GM12864 (cell line): ENCODE results near the gene PSMB10.
A peak's percentile ranks its signal among the peaks of the same experiment; 100 is the strongest.
"Not testable (repeated sequence)": the region's sequence is repeated elsewhere in the genome, so short reads cannot be mapped to it uniquely, and the experiment has no call there.

ENCODE experiments used
- DNase-seq: peaks from one replicate; pipeline ENCODE4 v3.0.0-alpha.2; 2011; ENCODE audit warnings: low read depth
- H3K4me3 ChIP-seq: 2 replicates; pipeline ENCODE4 v1.5.1; 2011; ENCODE audit warnings: mild to moderate bottlenecking, low read depth, low read length, control low read depth
- CTCF ChIP-seq: IDR thresholded peaks from 2 replicates; pipeline ENCODE4 v1.5.1; 2011; ENCODE audit warnings: low read depth, mild to moderate bottlenecking, moderate library complexity, low read length, control low read depth, inconsistent platforms; ENCODE audit errors: missing control alignments

The PSMB10 gene

GRCh38 chr16:67975321-67976105 lies 38.9 kb upstream of the PSMB10 start:
- no peak for TF ChIP-seq CTCF
- no peak overlapping the region; the same call in 1 of the 2 replicates for H3K4me3 ChIP-seq
- no peak for DNase-seq

- DNase-seq, H3K4me3 ChIP-seq: not testable (repeated sequence)
Measured at GRCh38 chr16:67972285-67972684, 35.6 kb upstream of the PSMB10 start.

GRCh38 chr16:67971111-67971510 lies 34.5 kb upstream of the PSMB10 start:
- no peak overlapping the region for H3K4me3 ChIP-seq

GRCh38 chr16:67969254-67970039 lies 32.8 kb upstream of the PSMB10 start:
- no peak for DNase-seq
- no peak for TF ChIP-seq CTCF
- H3K4me3 ChIP-seq, result peak overlapping the region; percentile 85

More at GRCh38 chr16:67971111-67971510, 34.5 kb upstream of the PSMB10 start:
- no peak for DNase-seq
- TF ChIP-seq CTCF, result no peak

GRCh38 chr16:67968400-67969253 lies 32.0 kb upstream of the PSMB10 start, which contains the start of gene SLC12A4:
TSS of gene SLC12A4 (minus strand) at chr16:67968637. CDS start at chr16:67968553, 84 bp downstream.
- peak within 1 kb of the TSS; percentile 85 for H3K4me3 ChIP-seq
- TF ChIP-seq CTCF, result no peak
- peak; percentile 55 for DNase-seq

GRCh38 chr16:67967958-67968399 lies 31.3 kb upstream of the PSMB10 start:
- no peak for TF ChIP-seq CTCF
- DNase-seq, result no peak
- peak overlapping the region; percentile 85 for H3K4me3 ChIP-seq
